Colonic mucosa (tissue), 4 donors: ENCODE results near the gene RNF113B. TPM values are rescaled to one million over a fixed set of nuclear protein-coding genes. Genes with fewer than 3 reads are reported as not detected.

Source experiments
- DNase-seq: peaks from one replicate; pipeline ENCODE4 v3.0.0-alpha.2; 2020
- H3K27ac ChIP-seq: fragments of 200-600 bp; one replicate; pipeline ENCODE4 v1.8.0; 2021
- H3K27me3 ChIP-seq: fragments of 200-600 bp; one replicate; pipeline ENCODE4 v1.8.0; 2021
- H3K36me3 ChIP-seq: fragments of 200-600 bp; one replicate; pipeline ENCODE4 v1.8.0; 2021
- H3K4me1 ChIP-seq: fragments of 200-600 bp; one replicate; pipeline ENCODE4 v1.8.0; 2021; ENCODE audit warnings: mild to moderate bottlenecking
- H3K4me3 ChIP-seq: fragments of 200-600 bp; one replicate; pipeline ENCODE4 v1.8.0; 2021
- H3K9ac ChIP-seq, 2 donors: one replicate each; pipeline ENCODE4 v1.7.0; 2013; ENCODE audit warnings: control low read depth in 2 of 2, low read depth in 2 of 2, low read length in 2 of 2
- H3K9me3 ChIP-seq: fragments of 200-600 bp; one replicate; pipeline ENCODE4 v1.8.0; 2021
- intact Hi-C: fragments of 100-400 bp; cut with DNase I; formaldehyde crosslinking; loops from one replicate; pipeline ENCODE4 v1.14.1; 2022
- total RNA-seq, 2 donors: library from RNA; stranded (reverse); fragmentation: NEBNext Ultra II Directional in 1 of 2; extraction: Animal tissue kit (Norgen Biotek cat#: 25700) in 1 of 2; gene quantifications; one replicate each; pipeline ENCODE4 v1.2.1, GENCODE V29; 2021
- TF ChIP-seq, protein P1 (sequence below): fragments of 200-600 bp; IDR thresholded peaks from one replicate; pipeline ENCODE4 v1.8.0; 2022; ENCODE audit warnings: antibody characterized with exemption, mild to moderate bottlenecking
- donor health status: healthy.
- donor health status: DM: no; HTN: no; CAD: no.
- donor health status: DM: no; HTN: no; CAD: no.

Gene RNF113B
- total RNA-seq, 2 donors from 2014 or later = not detected

DNA sequence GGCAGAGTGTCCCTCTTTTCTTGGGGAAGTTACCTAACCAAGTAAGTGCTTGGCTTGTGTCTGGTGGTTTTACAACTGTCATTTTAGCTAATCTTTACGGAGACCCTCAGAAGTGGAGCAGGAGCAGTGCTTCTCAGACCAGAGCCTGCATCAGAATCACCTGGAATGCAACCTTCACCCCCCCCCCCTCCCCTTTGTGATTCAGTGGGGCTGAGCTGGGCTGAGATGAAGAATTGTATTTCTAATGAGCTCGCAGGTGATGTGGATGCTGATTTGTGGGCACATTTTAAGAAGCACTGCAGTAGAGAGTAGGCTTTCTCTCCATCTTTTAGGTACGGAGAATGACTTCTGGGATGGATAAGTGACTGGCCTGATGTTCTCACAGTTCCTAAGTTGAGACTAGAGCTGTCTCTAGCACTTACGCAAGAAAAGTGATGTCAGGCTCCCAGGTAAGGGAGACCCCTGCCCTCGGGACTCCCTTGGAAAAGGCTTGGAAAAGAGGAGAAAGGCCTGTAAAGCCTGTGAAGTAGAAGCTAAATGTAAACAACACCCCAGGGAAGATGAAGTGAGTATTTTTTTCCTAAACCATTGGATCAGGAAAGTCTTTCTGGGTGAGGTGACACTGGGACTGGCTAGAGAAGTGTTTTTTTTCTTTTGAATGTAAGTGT lies 23.3 kb upstream of the RNF113B start:
- intact Hi-C loops = no loop called here
- TF ChIP-seq, protein P1, sequence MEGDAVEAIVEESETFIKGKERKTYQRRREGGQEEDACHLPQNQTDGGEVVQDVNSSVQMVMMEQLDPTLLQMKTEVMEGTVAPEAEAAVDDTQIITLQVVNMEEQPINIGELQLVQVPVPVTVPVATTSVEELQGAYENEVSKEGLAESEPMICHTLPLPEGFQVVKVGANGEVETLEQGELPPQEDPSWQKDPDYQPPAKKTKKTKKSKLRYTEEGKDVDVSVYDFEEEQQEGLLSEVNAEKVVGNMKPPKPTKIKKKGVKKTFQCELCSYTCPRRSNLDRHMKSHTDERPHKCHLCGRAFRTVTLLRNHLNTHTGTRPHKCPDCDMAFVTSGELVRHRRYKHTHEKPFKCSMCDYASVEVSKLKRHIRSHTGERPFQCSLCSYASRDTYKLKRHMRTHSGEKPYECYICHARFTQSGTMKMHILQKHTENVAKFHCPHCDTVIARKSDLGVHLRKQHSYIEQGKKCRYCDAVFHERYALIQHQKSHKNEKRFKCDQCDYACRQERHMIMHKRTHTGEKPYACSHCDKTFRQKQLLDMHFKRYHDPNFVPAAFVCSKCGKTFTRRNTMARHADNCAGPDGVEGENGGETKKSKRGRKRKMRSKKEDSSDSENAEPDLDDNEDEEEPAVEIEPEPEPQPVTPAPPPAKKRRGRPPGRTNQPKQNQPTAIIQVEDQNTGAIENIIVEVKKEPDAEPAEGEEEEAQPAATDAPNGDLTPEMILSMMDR = no peak
- H3K27ac ChIP-seq = no peak overlapping the region

DNA sequence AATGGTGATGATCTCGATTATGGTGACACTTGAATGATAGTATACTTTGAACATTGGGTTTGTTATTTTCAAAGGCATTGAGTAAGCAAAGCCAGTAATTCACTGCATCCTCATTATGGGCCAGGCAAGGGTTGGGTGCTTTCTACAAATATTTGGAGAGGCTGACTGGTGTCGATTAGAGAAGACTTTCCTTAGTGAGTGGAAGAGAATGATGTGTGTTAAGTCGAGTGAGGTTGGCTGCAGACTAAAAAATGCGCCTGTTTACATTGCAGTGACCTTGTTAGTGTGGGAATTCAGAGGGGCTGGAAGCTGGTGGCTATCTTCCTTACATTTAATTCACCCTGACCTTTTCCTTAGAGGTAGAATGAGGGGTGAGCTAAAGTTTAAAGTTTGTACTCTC lies 22.4 kb upstream of the RNF113B start:
- Histone ChIP-seq H3K27ac (no peak overlapping the region), H3K36me3 (no peaks in the 10 kb centered on the region), H3K9me3 (no peaks in the 10 kb centered on the region), H3K4me1 (no peaks in the 10 kb centered on the region), H3K27me3 (no peaks in the 10 kb centered on the region), H3K9ac (no peak overlapping the region), H3K4me3 (no peak overlapping the region)
- intact Hi-C loops = no loop called here
- DNase-seq = no peak
- TF ChIP-seq, protein P1 = no peak

More for the DNA sequence above, 23.3 kb upstream of the RNF113B start:
- no peak for DNase-seq
- no peaks in the 10 kb centered on the region for H3K4me1 ChIP-seq
- no peaks in the 10 kb centered on the region for H3K36me3 ChIP-seq
- H3K27me3 ChIP-seq = no peaks in the 10 kb centered on the region
- no peak overlapping the region for H3K4me3 ChIP-seq
- H3K9ac ChIP-seq = no peak overlapping the region
- H3K9me3 ChIP-seq = no peaks in the 10 kb centered on the region

DNA sequence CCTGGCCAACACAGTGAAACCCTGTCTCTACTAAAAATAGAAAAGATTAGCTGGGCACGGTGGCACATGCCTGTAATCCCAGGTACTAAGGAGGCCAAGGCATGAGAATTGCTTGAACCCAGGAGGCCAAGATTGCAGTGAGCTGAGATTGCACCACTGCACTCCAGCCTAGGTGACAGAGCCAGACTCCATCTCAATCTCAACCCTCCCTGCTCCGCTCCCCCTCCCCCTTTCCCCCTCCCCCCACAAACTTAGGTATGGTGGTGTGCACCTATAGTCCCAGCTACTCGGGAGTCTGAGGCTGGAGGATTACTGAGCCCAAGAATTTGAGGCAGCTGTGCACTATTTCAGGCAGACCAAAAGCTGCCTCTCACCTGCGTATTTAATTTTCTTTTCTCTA lies 21.6 kb upstream of the RNF113B start:
- no peak overlapping the region for H3K4me3 ChIP-seq
- H3K27me3 ChIP-seq = no peaks in the 10 kb centered on the region
- no peaks in the 10 kb centered on the region for H3K9me3 ChIP-seq
- TF ChIP-seq, protein P1 = no peak
- H3K36me3 ChIP-seq = no peaks in the 10 kb centered on the region
- intact Hi-C loops = no loop called here
- no peak for DNase-seq
- H3K9ac ChIP-seq = no peak overlapping the region
- H3K27ac ChIP-seq = no peak overlapping the region
- H3K4me1 ChIP-seq = no peaks in the 10 kb centered on the region

DNA sequence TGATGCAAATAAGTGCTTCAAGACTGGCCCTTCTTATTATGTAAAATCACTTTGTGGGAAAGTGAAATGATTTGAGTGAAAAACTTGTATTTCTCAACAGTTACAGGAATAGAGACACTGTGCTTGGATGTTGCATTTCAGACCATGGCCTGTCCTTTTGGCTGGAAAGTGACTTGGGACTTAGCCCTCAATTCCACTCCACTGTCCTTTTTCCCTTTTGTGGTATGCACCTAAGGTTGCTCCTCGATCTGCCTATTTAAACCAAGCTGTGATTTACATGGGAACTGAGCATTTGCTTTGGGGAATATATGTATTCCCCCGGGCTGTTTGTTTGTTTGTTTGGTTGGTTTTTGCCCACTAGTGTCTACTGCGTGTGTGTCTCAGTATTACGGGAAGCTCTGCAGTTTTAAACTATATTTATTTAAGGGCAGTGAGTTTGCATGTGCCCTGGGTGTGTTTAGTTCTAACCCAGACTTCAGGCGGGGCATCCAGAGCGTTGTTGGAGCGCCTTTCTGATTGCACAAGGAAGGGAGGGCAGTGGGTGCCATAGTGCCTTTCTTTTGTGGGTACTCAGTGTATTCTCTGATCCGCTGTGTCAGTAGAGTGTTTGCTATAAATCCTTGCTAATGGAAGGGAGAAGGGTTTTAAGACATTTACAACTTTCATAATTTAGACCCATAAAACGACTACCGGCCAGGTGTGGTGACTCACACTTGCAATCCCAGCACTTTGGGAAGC lies 18.2 kb upstream of the RNF113B start:
- H3K27ac ChIP-seq = no peak overlapping the region
- H3K9ac ChIP-seq = no peak overlapping the region
- peak; percentile 48 for DNase-seq
- H3K27me3 ChIP-seq = no peaks in the 10 kb centered on the region
- no peaks in the 10 kb centered on the region for H3K9me3 ChIP-seq
- no peaks in the 10 kb centered on the region for H3K4me1 ChIP-seq
- intact Hi-C loops = no loop called here
- H3K36me3 ChIP-seq = no peaks in the 10 kb centered on the region
- TF ChIP-seq, protein P1 = no peak
- no peak overlapping the region for H3K4me3 ChIP-seq

DNA sequence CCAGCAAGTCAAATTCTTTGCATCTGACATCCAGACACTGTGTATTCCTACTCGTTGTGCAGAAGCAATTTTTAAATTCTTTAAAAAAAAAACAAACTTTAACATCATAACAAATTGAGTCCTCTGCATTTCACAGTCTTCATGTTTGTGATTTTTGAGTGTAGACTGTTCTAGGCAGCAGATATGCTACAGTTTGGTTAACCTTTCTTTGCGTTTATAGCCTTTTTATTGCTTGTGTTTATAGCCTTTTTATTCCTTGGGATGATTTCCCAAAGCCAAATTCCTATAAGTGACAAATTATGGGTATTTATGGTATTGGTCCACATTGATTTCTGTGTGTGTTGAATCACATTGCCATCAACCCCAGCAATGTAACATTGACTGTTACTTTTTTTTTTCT lies 14.9 kb upstream of the RNF113B start:
- no peaks in the 10 kb centered on the region for H3K9me3 ChIP-seq
- no peak overlapping the region for H3K9ac ChIP-seq
- no peaks in the 10 kb centered on the region for H3K4me1 ChIP-seq
- DNase-seq = no peak
- H3K27me3 ChIP-seq = no peaks in the 10 kb centered on the region
- no peak overlapping the region for H3K27ac ChIP-seq
- TF ChIP-seq, protein P1 = no peak
- no peak overlapping the region for H3K4me3 ChIP-seq
- intact Hi-C loops = no loop called here
- no peaks in the 10 kb centered on the region for H3K36me3 ChIP-seq
